Globus pallidus (tissue), 1 donor: ENCODE results near the gene HDDC3.
"Not testable (repeated sequence)": the region's sequence is repeated elsewhere in the genome, so short reads cannot be mapped to it uniquely, and the experiment has no call there.

Source experiments
- DNase-seq: peaks from one replicate; pipeline ENCODE4 v3.0.0-alpha.2; 2015; ENCODE audit warnings: low spot score

HDDC3 gene

GRCh38 chr15:90930861-90931574, 1.3 kb downstream of the HDDC3 start:
- DNase-seq, result no peak

GRCh38 chr15:90929246-90930019, 2.9 kb downstream of the HDDC3 start:
- DNase-seq, result no peak

- DNase-seq, result not testable (repeated sequence)
Measured at GRCh38 chr15:90928106-90928505, 4.2 kb downstream of the HDDC3 start.

- DNase-seq, result not testable (repeated sequence)
Measured at GRCh38 chr15:90926766-90927165, 5.6 kb downstream of the HDDC3 start.

- no peak for DNase-seq
Measured at GRCh38 chr15:90924375-90924774, 8.0 kb downstream of the HDDC3 start.

- DNase-seq, result not testable (repeated sequence)
Measured at GRCh38 chr15:90922712-90923322, 9.5 kb downstream of the HDDC3 start.

GRCh38 chr15:90921887-90922286, 10.5 kb downstream of the HDDC3 start:
- no peak for DNase-seq

GRCh38 chr15:90918835-90919234, 13.5 kb downstream of the HDDC3 start:
- no peak for DNase-seq

GRCh38 chr15:90918034-90918788, 14.1 kb downstream of the HDDC3 start:
- no peak for DNase-seq

GRCh38 chr15:90917569-90917968, 14.8 kb downstream of the HDDC3 start:
- DNase-seq, result no peak

- no peak for DNase-seq
Measured at GRCh38 chr15:90916461-90916860, 15.9 kb downstream of the HDDC3 start.

- no peak for DNase-seq
Measured at GRCh38 chr15:90915808-90916440, 16.4 kb downstream of the HDDC3 start.

- DNase-seq, result no peak
Measured at GRCh38 chr15:90915216-90915807, 17.0 kb downstream of the HDDC3 start.

- no peak for DNase-seq
Measured at GRCh38 chr15:90914305-90915080, 17.9 kb downstream of the HDDC3 start.

- DNase-seq, result no peak
Measured at GRCh38 chr15:90913398-90913944, 18.9 kb downstream of the HDDC3 start.

GRCh38 chr15:90912770-90913075, 19.6 kb downstream of the HDDC3 start:
- DNase-seq, result no peak

GRCh38 chr15:90911906-90912769, 20.2 kb downstream of the HDDC3 start:
- DNase-seq, result no peak

GRCh38 chr15:90911302-90911623, 21.1 kb downstream of the HDDC3 start:
- DNase-seq, result no peak

GRCh38 chr15:90910441-90911301, 21.7 kb downstream of the HDDC3 start:
- DNase-seq, result no peak
